HG03103 (cell line): Measurements from ENCODE around the gene ACTL10.
A peak's percentile ranks its signal among the peaks of the same experiment; 100 is the strongest.
"Not testable (repeated sequence)": the region's sequence is repeated elsewhere in the genome, so short reads cannot be mapped to it uniquely, and the experiment has no call there.

ENCODE experiments used
- ATAC-seq: cut with Tn5 transposase; IDR thresholded peaks from one replicate; pipeline ENCODE4 v1.9.1; 2021; ENCODE audit warnings: low read depth; ENCODE audit not compliant: unreplicated experiment

Gene ACTL10

DNA sequence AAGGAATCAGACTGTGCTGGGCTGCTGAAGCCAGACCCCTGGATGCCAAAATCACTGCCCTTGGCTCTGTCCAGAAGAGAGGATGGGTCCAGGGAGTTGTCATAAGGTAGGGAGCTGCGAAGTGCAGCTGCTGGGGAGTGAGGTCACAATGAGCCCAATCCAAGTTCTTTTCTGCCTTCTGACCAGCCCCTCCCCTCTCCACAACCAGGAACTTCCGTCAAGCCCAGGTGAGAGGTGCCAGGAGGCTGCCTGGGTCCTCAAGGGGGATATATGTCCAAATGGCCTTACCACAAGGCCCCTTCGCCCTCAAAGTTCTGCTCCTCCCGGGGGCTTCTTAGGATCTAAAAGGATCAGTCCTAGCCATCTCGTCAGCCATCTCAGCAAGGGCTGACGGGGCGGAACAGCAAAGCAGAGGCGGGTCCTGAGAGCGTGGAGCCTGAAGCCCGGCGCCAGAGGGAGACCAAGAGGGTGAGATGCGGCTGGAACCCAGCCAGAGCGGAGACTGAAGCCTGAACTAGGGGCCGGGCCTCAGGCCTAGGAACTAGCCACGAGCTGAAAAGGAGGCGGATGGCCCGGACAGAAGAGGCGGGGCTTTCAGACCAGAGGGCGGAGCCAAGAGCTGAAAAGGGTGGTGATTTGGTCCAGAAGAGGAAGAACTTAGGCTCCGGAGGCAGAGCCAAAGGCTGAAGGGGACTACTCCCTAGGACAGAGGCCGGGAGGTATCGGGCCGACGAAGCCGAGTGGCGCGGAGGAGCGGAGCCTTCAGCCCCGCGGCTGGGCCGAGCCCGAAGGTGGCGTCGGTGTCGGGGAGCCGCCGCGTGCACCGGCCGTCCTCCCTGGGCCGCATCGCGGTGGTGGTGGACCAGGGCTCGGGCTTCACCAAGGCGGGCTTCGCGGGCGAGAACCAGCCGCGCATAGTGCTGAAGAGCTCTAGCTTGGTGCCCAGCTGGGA is at the start of gene ACTL10:
Gene ACTL10 (plus strand): TSS at position 651 of the 952 bp plus-strand sequence. CDS start 555 bp downstream, outside the sequence.
- ATAC-seq = peak; percentile 59

DNA sequence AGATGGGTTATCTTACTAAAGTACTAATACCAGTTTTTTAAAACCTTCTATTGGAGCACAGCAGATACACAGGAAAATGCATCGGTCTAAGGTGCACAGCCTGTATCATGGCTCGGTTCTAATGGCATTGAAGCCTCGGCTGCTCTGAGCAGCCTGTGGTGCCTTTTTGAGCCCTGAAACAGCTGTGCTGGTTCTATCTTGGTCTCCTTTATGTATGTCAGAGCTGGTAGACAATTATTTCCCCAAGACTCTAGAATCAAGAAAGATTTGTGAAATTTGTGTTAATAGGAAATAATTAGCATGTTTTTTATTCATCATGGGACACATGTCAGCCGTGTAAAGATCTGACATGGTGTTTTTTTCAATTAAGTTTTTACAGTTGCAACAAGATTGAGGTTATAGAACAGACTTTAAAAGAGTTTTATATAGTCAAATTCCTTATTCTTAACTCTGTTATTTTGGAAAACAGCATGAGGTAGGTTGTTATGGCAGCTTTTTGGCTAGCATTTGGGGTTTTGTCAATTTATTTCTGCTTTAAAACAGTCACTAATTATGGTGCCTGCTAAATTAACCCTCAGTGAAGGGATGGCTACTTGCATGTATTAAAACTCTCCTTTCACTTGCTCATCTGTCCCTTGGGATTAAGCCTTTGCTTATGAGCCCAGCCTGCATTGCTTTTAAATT is 44.9 kb upstream of the ACTL10 start:
- ATAC-seq = no peak

DNA sequence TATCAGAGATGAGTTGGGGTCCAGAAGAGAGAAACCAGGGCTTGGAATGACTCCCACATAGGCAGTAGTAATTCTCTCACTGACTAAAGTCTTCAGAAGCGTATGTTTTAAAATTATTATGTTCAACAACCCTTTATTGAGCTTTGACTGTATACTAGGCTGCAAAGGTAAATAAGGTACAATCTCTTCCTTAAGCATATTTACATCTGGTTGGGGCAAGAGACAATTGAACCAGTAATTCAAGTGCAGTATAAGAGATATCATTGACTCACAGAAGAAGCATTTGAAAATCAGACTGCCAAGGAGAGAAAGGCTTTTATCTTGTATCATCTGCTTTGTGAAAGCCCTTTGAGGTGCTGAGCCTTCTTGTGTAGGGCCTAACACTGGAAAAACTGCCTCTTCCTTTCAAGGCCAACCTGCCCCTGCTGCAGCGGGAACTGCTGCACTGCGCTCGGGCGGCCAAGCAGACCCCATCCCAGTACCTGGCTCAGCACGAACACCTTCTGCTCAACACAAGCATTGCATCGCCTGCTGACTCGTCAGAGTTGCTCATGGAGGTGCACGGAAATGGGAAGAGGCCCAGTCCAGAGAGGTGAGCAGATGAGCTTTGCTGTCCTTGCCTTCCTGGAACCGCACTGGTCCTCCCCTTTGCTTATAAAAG is 43.9 kb upstream of the ACTL10 start:
- no peak for ATAC-seq

DNA sequence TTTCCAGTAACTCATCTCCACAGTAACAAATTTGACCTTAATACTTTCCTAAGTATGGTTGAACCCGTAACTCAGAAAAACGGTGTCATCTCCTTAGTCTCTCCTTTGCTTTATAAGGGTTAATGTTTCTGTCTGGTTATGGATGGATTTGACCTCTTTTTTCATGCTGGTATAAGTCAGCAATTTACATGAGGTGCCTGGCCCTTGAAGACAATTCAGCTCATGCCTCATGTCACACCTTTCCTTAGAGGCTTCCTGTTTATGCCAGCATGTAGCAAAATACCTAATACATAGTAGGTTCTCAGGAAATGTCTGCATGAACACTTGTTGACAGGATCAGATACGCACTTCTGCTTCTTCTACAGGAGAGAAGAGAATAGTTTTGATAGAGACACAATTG is 42.3 kb upstream of the ACTL10 start:
- no peak for ATAC-seq

DNA sequence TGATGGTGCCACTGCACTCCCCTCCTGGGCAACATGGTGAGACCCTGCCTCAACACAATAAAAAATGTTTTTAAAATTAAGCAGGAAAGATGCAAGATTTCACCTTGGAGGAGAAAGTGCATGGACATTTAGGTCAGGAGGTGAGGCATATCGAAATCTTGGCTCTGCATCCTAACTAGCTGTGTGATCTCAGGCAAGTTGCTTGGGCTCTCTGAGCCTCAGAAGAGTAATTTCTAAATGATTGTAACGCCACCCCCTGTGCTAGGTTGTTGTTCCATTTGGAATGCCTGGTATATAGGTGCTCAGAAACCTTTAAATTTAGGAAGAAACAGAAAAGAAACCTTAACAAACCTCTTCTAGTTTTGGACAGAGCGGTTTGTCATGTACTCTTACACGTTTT is 40.6 kb upstream of the ACTL10 start:
- ATAC-seq = no peak

DNA sequence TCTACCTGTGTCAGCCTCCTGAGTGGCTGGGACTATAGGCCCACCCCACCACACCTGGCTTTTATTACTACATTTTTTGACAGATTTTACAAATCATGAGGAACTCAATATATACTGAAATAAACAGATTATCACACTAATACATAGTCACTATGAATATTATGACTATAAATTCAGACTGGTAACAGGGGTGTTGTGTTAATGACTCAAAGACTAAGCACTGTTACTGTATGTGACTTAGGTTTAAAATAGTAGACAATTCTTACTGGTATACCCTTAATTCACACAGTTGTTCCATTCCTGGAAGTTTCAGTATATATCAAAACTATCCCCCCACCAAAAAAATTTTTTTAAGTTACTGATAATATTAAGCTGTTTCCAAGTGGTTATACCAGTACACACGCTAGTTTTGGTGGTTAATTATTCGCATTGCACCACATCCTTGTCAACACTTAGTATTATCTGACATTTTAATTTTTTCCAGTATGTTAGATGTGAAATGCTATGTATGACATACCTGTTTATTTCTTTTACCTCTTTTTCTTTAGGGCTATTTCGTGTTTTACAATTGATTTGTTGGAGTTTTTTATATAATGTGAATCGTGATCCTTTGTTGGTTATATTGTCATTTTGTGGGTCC is 39.0 kb upstream of the ACTL10 start:
- ATAC-seq = no peak

DNA sequence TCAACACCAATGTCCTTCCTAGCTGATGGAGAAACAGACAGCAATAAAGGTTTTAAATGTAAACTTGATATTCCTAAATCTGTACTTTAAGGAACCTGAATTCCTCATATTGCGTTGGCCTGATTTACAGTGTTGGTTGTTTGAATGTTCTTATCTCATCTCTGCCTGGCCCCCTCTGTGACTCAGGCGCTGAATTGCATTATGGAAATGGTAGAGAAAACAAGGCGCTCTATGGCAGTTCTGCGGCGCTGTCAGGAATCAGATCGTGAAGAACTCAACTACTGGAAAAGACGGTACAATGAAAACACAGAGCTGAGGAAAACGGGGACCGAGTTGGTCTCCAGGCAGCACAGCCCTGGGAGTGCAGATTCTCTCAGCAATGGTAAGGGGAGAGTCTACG is 37.2 kb upstream of the ACTL10 start:
- no peak for ATAC-seq

DNA sequence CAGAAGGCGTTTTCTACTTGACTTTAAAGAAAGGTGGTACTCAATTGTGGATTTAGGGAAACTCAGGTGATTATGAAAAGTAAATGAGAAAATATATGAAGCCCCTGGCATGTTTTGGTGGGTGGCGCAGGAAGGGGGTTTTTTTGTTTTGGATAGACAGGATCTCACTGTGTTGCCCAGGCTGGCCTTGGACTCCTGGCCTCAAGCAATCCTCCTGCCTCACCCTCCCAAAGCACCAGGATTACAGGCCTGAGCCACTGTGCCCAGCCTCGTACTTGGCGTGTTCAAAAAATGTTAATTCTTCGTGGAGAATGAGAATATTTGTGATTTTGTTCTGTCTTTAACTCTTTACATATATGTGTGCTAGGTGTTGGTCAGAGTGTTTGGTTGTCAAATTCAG is 36.8 kb upstream of the ACTL10 start:
- ATAC-seq = no peak

DNA sequence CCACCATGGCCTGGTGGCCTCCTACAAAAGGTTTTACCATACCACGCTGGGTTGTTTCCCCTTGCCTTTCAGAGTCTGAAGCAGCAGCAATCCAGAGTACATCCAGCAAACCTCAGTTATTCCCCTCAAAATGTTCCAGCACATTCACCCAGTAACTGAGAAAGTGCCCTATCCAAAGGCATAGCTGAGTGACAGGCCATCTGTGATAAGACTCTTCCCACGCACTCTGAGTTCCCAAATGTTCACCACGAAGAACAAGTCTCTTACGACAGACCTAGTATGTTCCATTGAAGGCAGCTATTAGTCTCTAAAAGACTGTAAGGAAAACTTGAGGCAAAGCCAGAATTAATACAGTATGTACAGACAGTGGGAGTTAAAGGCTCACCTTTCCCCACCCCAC is 36.2 kb upstream of the ACTL10 start:
- no peak for ATAC-seq

DNA sequence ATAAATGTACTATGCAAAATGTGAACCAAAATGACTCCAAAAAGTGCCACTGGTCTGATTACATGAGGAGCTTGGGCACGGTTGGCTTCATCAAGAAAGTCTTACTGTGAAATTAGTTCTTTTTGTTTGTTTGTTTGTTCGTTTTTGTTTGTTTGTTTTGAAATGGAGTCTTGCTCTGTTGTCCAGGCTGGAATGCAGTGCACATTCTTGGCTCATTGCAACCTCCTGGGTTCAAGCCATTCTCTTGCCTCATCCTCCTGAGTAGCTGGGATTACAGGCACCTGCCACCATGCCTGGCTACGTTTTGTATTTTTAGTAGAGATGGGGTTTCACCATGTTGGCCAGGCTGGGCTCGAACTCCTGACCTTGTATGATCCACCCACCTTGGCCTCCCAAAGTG is 34.8 kb upstream of the ACTL10 start:
- ATAC-seq = not testable (repeated sequence)

DNA sequence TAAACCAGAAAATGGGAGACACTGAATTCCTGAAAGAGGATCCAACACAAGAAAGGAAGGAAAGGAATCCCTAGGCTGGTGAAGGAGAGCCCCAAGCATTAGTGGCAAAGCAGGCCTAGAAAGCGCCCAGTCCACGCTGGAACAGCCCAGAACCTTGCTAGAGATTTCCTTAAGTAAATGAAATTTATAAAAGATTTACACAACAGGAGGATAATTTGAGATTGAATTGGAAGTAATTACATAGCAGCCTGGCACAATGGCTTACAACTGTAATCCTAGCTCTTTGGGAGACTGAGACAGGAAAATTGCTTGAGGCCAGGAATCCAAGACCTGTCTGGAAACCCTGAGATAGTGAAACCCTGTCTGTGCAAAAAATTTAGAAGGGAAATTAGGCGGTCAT is 31.4 kb upstream of the ACTL10 start:
- ATAC-seq = no peak

DNA sequence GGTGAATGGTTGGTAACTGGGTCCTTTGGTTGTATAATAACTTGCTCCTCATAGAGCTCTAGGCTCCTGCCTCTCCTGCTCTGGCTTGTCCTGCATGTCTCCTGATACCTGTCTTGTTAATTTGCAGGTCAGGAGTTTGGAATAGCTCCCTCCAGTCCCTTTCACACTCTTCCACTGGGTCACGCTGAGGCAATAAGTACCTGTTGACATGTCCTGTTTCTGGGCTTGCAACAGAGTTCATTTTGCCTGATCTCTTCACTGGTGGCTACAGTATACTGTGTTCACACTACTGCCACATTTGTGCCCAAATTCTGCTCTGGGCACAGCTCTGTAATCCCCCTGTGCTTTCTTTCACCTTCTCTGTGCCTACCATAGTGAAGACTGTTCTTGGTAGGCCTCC is 30.0 kb upstream of the ACTL10 start:
- no peak for ATAC-seq

DNA sequence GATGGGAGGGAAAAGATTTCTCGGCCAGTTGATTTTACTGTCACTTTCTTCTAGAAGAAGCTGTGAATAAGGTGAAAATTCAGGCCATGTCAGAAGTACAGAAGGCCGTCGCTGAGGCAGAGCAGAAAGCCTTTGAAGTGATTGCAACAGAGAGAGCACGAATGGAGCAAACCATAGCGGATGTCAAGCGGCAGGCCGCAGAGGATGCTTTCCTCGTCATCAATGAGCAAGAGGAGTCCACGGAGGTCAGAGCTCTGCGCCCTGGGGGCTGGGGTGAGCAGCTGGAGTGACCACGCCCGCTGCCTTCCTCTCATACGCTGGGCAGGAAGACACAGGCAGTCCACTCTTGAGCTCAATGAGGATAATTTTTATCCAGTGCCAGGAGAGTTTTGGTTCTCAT is 26.5 kb upstream of the ACTL10 start:
- ATAC-seq = no peak

DNA sequence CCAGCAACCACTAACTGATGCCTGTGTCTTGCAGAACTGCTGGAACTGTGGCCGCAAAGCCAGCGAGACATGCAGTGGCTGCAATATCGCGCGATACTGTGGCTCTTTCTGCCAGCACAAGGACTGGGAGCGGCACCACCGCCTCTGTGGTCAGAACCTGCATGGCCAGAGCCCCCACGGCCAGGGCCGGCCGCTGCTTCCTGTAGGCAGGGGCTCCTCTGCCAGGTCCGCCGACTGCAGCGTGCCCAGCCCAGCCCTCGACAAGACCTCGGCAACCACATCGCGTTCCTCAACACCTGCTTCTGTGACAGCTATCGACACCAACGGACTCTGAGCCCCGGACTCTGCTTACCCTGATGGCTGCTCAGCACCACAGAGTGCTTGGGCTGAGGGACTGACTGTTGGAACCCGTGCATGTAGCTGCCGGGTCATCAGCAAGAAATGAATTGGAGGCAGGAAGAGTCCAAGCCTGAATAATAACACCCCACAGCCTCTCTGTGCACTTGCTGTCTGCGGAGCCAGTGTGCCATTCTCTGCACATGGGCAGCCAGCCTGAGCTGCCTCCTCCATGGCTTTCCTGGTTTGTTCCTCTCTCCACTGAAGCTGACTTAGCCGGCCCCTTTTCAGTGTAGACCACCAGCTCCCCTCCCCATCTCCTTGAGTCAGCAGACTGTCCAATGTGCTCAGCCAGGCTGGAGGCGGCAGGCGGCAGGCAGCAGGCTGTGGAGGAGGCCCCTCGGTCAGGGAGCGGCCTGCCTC is 22.3 kb upstream of the ACTL10 start:
- ATAC-seq = no peak

DNA sequence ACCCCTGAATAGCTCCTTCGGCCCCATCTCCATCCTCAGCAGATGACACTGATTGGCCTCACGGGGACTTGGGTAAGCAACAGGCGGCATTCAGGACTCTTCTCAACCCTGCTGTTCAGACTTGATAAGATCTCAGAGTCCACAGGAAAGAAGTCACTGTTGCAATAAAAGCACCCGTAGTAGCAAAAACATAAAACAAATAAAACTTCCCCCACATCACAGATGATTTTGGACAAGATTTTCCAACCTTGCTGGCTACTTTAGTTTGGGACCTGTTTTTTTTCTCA is 21.7 kb upstream of the ACTL10 start:
- ATAC-seq = no peak

DNA sequence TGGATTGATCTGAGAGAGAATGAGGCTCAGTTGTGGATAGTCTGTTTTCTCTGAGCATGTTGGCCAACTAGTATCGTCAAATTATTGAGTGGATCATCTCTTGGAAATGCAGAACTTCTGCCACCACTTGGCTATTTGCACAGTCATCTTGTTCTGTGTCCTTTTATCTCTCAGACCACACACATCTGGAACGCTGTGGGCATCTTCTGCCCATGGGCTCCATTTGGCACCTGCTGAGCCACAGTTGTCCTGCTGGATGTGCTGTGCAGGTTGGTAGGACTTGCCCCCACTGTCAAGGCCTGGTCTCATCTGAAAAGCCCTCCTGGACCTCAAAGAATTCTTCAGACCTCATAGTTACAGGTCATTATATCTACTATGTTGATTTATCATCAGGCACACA is 21.3 kb upstream of the ACTL10 start:
- no peak for ATAC-seq

DNA sequence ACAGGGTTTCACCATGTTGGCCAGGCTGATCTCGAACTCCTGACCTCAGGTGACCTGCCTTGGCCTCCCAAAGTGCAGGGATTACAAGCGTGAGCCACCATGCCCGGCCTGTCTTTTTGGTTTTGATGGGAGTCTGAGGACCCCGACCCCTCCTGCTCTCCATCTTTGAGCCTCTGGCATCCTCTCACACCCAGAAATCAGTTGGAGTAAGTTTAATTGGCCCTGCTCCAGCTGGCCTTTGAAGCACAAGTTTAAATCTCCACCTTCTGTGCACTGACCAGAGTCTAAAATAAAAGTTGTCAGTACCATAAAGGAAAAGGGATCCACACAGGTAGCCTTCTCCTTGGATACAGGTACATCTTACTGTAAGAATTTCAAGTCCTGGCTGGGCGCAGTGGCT is 20.6 kb upstream of the ACTL10 start:
- ATAC-seq = no peak

DNA sequence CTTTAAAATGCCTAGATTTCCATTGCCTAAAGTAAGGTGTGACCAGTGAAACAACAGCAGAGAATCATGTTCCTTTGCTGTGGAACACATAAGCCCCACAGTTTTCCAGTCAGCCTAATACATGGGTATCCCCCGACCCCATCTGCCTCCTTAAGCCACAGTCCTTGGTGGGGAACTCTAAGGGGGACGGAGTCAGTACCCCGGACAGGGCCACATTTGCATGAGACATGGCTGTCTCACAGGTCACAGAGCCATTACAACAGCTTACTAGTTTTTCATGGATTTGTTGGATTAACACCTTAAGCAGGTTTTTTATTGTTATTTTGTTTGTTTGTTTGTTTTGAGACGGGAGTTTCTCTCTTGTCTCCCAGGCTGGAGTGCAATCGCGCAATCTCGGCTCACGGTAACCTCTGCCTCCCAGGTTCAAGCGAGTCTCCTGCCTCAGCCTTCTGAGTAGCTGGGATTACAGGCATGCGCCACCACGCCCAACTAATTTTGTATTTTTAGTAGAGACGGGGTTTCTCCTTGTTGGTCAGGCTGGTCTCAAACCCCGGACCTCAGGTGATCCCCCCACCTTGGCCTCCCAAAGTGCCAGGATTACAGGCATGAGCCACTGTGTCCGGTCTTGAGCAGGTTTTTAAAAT is 19.7 kb upstream of the ACTL10 start:
- not testable (repeated sequence) for ATAC-seq

DNA sequence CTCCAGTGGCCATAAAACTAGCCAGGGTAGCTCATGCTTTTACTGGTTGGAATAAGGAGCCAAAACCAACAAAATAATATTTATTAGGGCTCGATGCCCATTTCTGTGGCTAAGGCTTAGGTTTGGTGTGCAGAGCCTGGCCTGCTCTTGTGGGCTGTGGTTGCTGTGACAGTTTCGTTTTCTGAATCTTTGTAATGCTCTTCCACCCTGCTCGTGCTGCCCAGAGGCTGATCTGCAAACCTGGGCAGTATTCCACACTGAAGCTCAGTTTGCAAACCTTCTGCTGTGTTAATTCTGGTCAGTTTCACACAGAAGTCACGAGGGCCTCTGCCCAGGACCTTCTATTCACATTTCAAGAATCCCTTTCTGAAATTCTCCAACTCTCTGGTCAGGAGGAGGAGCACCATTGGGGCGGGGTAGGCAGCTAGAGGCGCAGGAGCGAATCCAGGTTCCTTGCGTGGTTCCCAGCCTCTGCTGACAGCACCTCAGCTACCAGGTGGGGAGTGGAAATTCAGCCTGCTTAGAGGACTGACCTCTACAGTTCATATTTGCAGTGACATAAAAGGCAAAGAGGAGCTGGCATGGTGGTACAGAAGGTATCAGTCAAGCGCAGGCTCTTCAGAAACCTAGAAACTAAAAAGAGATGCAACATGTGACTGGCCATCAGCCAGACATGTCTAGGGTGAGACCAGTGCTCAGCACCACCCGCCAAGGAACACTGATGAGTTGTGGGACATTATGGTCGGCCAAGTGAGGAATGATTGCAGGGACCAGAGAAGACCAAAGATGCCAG is 18.9 kb upstream of the ACTL10 start:
- ATAC-seq = no peak
